Liver (tissue), 9 donors: Measurements from ENCODE around the gene MSMO1. TPM values are rescaled to one million over a fixed set of nuclear protein-coding genes. Genes with fewer than 3 reads are reported as not detected.
"Not testable (repeated sequence)": the region's sequence is repeated elsewhere in the genome, so short reads cannot be mapped to it uniquely, and the experiment has no call there.

Source experiments
- DNase-seq: peaks from one replicate; pipeline ENCODE4 v3.0.0-alpha.2; 2017; ENCODE audit warnings: low spot score
- H3K27ac ChIP-seq, 2 donors: one replicate each; pipeline ENCODE4 v1.7.0; 2013; ENCODE audit warnings: inconsistent platforms in 2 of 2, low read length in 2 of 2, control low read depth in 1 of 2, low read depth in 1 of 2, mild to moderate bottlenecking in 1 of 2
- H3K27me3 ChIP-seq, 4 donors: one replicate each; pipeline versions ENCODE4 v1.6.1 to v1.7.0; 2013; ENCODE audit warnings: low read length in 3 of 4, inconsistent platforms in 1 of 4, mild to moderate bottlenecking in 1 of 4, moderate library complexity in 1 of 4; ENCODE audit not compliant: control insufficient read depth in 4 of 4, insufficient read depth in 4 of 4
- H3K36me3 ChIP-seq, 4 donors: one replicate each; pipeline versions ENCODE4 v1.6.1 to v1.7.0; 2013; ENCODE audit warnings: low read length in 3 of 4, mild to moderate bottlenecking in 3 of 4, low read depth in 1 of 4, moderate library complexity in 1 of 4; ENCODE audit not compliant: control insufficient read depth in 4 of 4, insufficient read depth in 3 of 4
- H3K4me1 ChIP-seq, 4 donors: one replicate each; pipeline versions ENCODE4 v1.6.1 to v1.7.0; 2013; ENCODE audit warnings: low read length in 3 of 4, mild to moderate bottlenecking in 3 of 4, moderate library complexity in 1 of 4; ENCODE audit not compliant: control insufficient read depth in 4 of 4, insufficient read depth in 4 of 4
- H3K4me3 ChIP-seq, 3 donors: one replicate each; pipeline versions ENCODE4 v1.6.1 to v1.7.0; 2013; ENCODE audit warnings: low read length in 3 of 3, control low read depth in 1 of 3, low read depth in 1 of 3, mild to moderate bottlenecking in 1 of 3
- H3K9ac ChIP-seq, 2 donors: one replicate each; pipeline ENCODE4 v1.7.0; 2013; ENCODE audit warnings: low read length in 2 of 2, mild to moderate bottlenecking in 2 of 2, moderate library complexity in 2 of 2, control low read depth in 1 of 2, low read depth in 1 of 2
- H3K9me3 ChIP-seq, 4 donors: one replicate each; pipeline versions ENCODE4 v1.6.1 to v1.7.0; 2013; ENCODE audit warnings: low read length in 3 of 4; ENCODE audit not compliant: control insufficient read depth in 4 of 4
- ATF3 ChIP-seq: IDR thresholded peaks from 2 replicates; pipeline ENCODE4 v1.6.1; 2016; ENCODE audit warnings: antibody characterized with exemption
- CTCF ChIP-seq: fragments of 150-350 bp; IDR thresholded peaks from 2 replicates; pipeline ENCODE4 v1.5.1; 2017; ENCODE audit warnings: improper control_type of control experiment, low read depth, low read length; ENCODE audit not compliant: missing input control
- FOXA1 ChIP-seq: IDR thresholded peaks from 2 replicates; pipeline ENCODE4 v1.6.1; 2016; ENCODE audit warnings: antibody characterized with exemption
- GABPA ChIP-seq, 2 donors: IDR thresholded peaks in 1 of 2; conservative IDR thresholded peaks in 1 of 2; 2 replicates each; pipeline ENCODE4 v1.6.1; 2016; ENCODE audit warnings: antibody characterized with exemption in 2 of 2, mild to moderate bottlenecking in 1 of 2, moderate library complexity in 1 of 2
- HNF4A ChIP-seq, 2 donors: conservative IDR thresholded peaks; 2 replicates each; pipeline ENCODE4 v1.6.1; 2016; ENCODE audit warnings: antibody characterized with exemption in 2 of 2, mild to moderate bottlenecking in 2 of 2
- HNF4G ChIP-seq: IDR thresholded peaks from 2 replicates; pipeline ENCODE4 v1.6.1; 2016; ENCODE audit warnings: antibody characterized with exemption
- NR2F2 ChIP-seq: IDR thresholded peaks from 2 replicates; pipeline ENCODE4 v1.6.1; 2016; ENCODE audit warnings: antibody characterized with exemption
- RAD21 ChIP-seq, 2 donors: IDR thresholded peaks; 2 replicates each; pipeline ENCODE4 v1.6.1; 2016; ENCODE audit warnings: antibody characterized with exemption in 2 of 2, mild to moderate bottlenecking in 2 of 2
- REST ChIP-seq: IDR thresholded peaks from 2 replicates; pipeline ENCODE4 v1.6.1; 2016; ENCODE audit warnings: antibody characterized with exemption, mild to moderate bottlenecking
- SP1 ChIP-seq: IDR thresholded peaks from 2 replicates; pipeline ENCODE4 v1.6.1; 2018; ENCODE audit warnings: antibody characterized with exemption, mild to moderate bottlenecking
- TAF1 ChIP-seq: conservative IDR thresholded peaks from 2 replicates; pipeline ENCODE4 v1.6.1; 2016; ENCODE audit warnings: antibody characterized with exemption, mild to moderate bottlenecking
- YY1 ChIP-seq: IDR thresholded peaks from 2 replicates; pipeline ENCODE4 v1.6.1; 2016; ENCODE audit warnings: antibody characterized with exemption, mild to moderate bottlenecking
- WGBS: extraction: QIAGEN DNeasy Blood & Tissue Kit; methylation state at CpG from one replicate; pipeline ENCODE4 v1.1.7; 2013; 5-methylcytosine and 5-hydroxymethylcytosine counted together
- polyA plus RNA-seq, 2 donors: library from polyadenylated mRNA; stranded (reverse) in 1 of 2; unstranded in 1 of 2; fragments of 200-250 nt in 1 of 2; fragments of >200 nt in 1 of 2; fragmentation: Nextera tagmentation in 1 of 2; extraction: Ambion mirVana in 1 of 2; gene quantifications; one replicate each; pipeline versions ENCODE4 v1.2.1 to v1.2.3, GENCODE V29; 2013 to 2015
- total RNA-seq, 2 donors: library from RNA; depleted of rRNA; stranded (reverse); fragments of >200 nt; gene quantifications; one replicate each; pipeline ENCODE4 v1.2.3, GENCODE V29; 2014
- donor health status: healthy.
- donor health status: healthy.
- donor health status: healthy.
- donor health status: healthy.
- donor health status: healthy.

The MSMO1 gene
- total and polyA plus RNA-seq, 4 donors: 153 to 721 (median 326) TPM

GRCh38 chr4:165336743-165337142 lies 9.3 kb downstream of the MSMO1 start:
- Histone ChIP-seq H3K27ac (no peak overlapping the region), H3K27me3 (no peaks in the 10 kb centered on the region), H3K9ac (no peak overlapping the region), H3K9me3 (no peaks in the 10 kb centered on the region), H3K36me3 (peaks cover 6 to 52% (median 42%) of the 10 kb centered on the region in 4 donors), H3K4me3 (no peak overlapping the region), H3K4me1 (peaks cover 0 to 49% (median 41%) of the 10 kb centered on the region in 4 donors)
- no peak for DNase-seq
- no peak for TF ChIP-seq FOXA1
- TF ChIP-seq RAD21 (IDR thresholded peaks at IDR 0.05): no peak
- TF ChIP-seq HNF4G: no peak
- TF ChIP-seq SP1: no peak
- peak in 1 of 2 donors; percentile 8 for TF ChIP-seq HNF4A (conservative IDR thresholded peaks at IDR 0.05)
- no peak for TF ChIP-seq REST
- 52% methylated on average over 6 of the region's 6 CpGs for WGBS

- not testable (repeated sequence) for H3K27ac ChIP-seq, H3K9ac ChIP-seq, H3K4me3 ChIP-seq, H3K27me3 ChIP-seq, DNase-seq, H3K9me3 ChIP-seq, H3K4me1 ChIP-seq
- peaks cover 7 to 45% (median 37%) of the 10 kb centered on the region in 4 donors for H3K36me3 ChIP-seq
- 95% methylated on average over 5 of the region's 5 CpGs for WGBS
Measured at GRCh38 chr4:165342340-165342739, 14.9 kb downstream of the MSMO1 start.

- DNase-seq: no peak
- no peak for TF ChIP-seq GABPA (IDR thresholded peaks at IDR 0.05 in 1 of 2, conservative IDR thresholded peaks at IDR 0.05 in 1 of 2)
- TF ChIP-seq RAD21 (IDR thresholded peaks at IDR 0.05): peak; percentile 80 to 82
- peak; percentile 41 for TF ChIP-seq CTCF
- TF ChIP-seq TAF1: no peak
- no peak for TF ChIP-seq ATF3
- TF ChIP-seq SP1: no peak
- no peak for TF ChIP-seq YY1
- TF ChIP-seq NR2F2: no peak
- no peak for TF ChIP-seq HNF4A (conservative IDR thresholded peaks at IDR 0.05)
- no peak for TF ChIP-seq HNF4G
- H3K36me3 ChIP-seq: peaks cover 7 to 37% (median 31%) of the 10 kb centered on the region in 4 donors
- no peaks in the 10 kb centered on the region for H3K9me3 ChIP-seq
- no peak overlapping the region for H3K27ac ChIP-seq
- H3K4me1 ChIP-seq: peaks cover 0 to 5% (median 4%) of the 10 kb centered on the region in 4 donors
- WGBS: 57% methylated on average over 13 of the region's 13 CpGs
- H3K4me3 ChIP-seq: no peak overlapping the region
- H3K27me3 ChIP-seq: no peaks in the 10 kb centered on the region
- no peak overlapping the region for H3K9ac ChIP-seq
Measured at GRCh38 chr4:165343353-165344191, 16.1 kb downstream of the MSMO1 start.
